ENCODE data around the gene SNRK.

DNA sequence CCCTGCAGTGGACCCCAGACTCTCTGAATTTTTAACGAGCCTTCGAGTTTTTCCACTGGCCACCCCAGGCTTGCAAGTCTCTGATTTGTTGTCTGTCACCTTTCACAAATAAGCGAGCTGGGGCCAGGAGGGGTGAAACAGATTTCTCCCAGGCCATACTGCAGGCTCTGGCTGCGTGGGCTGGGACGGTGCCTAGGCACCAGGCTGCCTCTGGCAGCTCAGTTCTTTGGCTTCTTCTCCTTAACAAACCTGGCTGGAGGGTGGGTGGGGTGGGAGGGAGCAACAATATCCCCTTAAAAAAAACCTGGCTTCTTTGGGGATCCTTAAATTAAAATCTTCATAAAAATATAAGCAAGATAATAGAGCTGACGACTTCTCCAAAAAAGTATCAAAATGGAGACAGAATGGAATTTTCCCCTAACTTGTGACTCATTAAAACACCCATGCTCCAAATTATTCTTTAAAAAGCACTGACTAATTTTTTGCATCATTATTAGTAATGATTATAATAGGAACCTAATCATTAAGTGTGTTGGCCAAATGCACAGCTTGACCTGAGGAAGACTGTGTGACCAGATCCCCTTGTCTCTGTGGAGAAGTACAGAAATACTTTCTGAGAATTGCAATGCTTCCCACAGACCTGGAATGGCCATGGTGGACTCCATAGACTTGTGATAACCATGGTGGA, 84.1 kb downstream of the SNRK start:
- TF ChIP-seq, protein P1, sequence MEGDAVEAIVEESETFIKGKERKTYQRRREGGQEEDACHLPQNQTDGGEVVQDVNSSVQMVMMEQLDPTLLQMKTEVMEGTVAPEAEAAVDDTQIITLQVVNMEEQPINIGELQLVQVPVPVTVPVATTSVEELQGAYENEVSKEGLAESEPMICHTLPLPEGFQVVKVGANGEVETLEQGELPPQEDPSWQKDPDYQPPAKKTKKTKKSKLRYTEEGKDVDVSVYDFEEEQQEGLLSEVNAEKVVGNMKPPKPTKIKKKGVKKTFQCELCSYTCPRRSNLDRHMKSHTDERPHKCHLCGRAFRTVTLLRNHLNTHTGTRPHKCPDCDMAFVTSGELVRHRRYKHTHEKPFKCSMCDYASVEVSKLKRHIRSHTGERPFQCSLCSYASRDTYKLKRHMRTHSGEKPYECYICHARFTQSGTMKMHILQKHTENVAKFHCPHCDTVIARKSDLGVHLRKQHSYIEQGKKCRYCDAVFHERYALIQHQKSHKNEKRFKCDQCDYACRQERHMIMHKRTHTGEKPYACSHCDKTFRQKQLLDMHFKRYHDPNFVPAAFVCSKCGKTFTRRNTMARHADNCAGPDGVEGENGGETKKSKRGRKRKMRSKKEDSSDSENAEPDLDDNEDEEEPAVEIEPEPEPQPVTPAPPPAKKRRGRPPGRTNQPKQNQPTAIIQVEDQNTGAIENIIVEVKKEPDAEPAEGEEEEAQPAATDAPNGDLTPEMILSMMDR (IDR thresholded peaks at IDR 0.05), result no peak
- TF ChIP-seq EP300 (IDR thresholded peaks at IDR 0.05) (no peak), POLR2AphosphoS5 (IDR thresholded peaks at IDR 0.05) (no peak)

Data from esophagus muscularis mucosa (tissue), 4 donors.